ENCODE results near the gene IL6R.

- TF ChIP-seq YY1 (IDR thresholded peaks at IDR 0.05; ENCODE audit: insufficient read depth, insufficient read length) (no peak), ZNF274 (IDR thresholded peaks at IDR 0.05; ENCODE audit: low read depth, low read length) (no peak), SUZ12 (IDR thresholded peaks at IDR 0.05; ENCODE audit: extremely low read depth, insufficient read depth, insufficient read length) (no peak)
Measured at GRCh38 chr1:154419620-154420571, 14.8 kb downstream of the IL6R start.
